Neural cell (in vitro differentiated cells): Measurements from ENCODE around the gene GABRB2. TPM values are rescaled to one million over a fixed set of nuclear protein-coding genes. Genes with fewer than 3 reads are reported as not detected.

Experiments
- H2AFZ ChIP-seq: fragments of 200-600, 300-800 bp; sonication (generic), shearing (Covaris generic); 2 replicates; pipeline ENCODE4 v1.6.0; 2014; ENCODE audit warnings: low read depth, mild to moderate bottlenecking, antibody characterized with exemption, low read length, moderate library complexity
- H3F3A ChIP-seq: fragments of 200-600 bp; shearing (Covaris generic); 2 replicates; pipeline ENCODE4 v1.6.1; 2016; ENCODE audit warnings: mild to moderate bottlenecking, moderate library complexity, mixed read lengths, antibody characterized with exemption, low read length; ENCODE audit not compliant: insufficient read depth, poor library complexity, severe bottlenecking
- H3K27ac ChIP-seq: fragments of 200-600, 300-800 bp; sonication (generic), shearing (Covaris generic); 2 replicates; pipeline ENCODE4 v1.5.1; 2014; ENCODE audit warnings: mild to moderate bottlenecking, low read length, moderate library complexity
- H3K27me3 ChIP-seq: fragments of 300-800, 200-600 bp; sonication (generic), shearing (Covaris generic); 2 replicates; pipeline ENCODE4 v1.6.0; 2014; ENCODE audit warnings: mild to moderate bottlenecking, low read depth, low read length, moderate library complexity; ENCODE audit not compliant: insufficient read depth
- H3K36me3 ChIP-seq: fragments of 300-800, 200-600 bp; sonication (generic), shearing (Covaris generic); 2 replicates; pipeline ENCODE4 v1.5.1; 2014; ENCODE audit warnings: mild to moderate bottlenecking, antibody characterized with exemption, low read length, moderate library complexity; ENCODE audit not compliant: insufficient read depth
- H3K4me2 ChIP-seq: fragments of 300-800, 200-600 bp; sonication (generic), shearing (Covaris generic); 2 replicates; pipeline ENCODE4 v1.6.0; 2014; ENCODE audit warnings: mild to moderate bottlenecking, low read length
- H3K4me3 ChIP-seq: fragments of 300-800, 200-600 bp; sonication (generic), shearing (Covaris generic); 2 replicates; pipeline ENCODE4 v1.5.1; 2014; ENCODE audit warnings: mild to moderate bottlenecking, low read length, moderate library complexity
- H3K79me2 ChIP-seq: fragments of 200-600 bp; shearing (Covaris generic); replicated peaks from 2 replicates; pipeline ENCODE4 v1.6.0; 2014; ENCODE audit warnings: mild to moderate bottlenecking, low read length, moderate library complexity; ENCODE audit not compliant: insufficient read depth
- H3K9ac ChIP-seq: fragments of 300-800, 200-600 bp; sonication (generic), shearing (Covaris generic); 2 replicates; pipeline ENCODE4 v1.6.1; 2016; ENCODE audit warnings: mild to moderate bottlenecking, low read length, mixed read lengths
- H3K9me2 ChIP-seq: fragments of 200-600 bp; shearing (Covaris generic); 2 replicates; pipeline ENCODE4 v1.6.1; 2016; ENCODE audit warnings: mild to moderate bottlenecking, low read length, mixed read lengths; ENCODE audit not compliant: insufficient read depth
- H3K9me3 ChIP-seq: fragments of 200-600, 300-800 bp; sonication (generic), shearing (Covaris generic); 2 replicates; pipeline ENCODE4 v1.6.1; 2016; ENCODE audit warnings: mild to moderate bottlenecking, mixed run types, low read length, moderate library complexity, mixed read lengths
- H4K20me1 ChIP-seq: fragments of 200-600 bp; shearing (Covaris generic); 2 replicates; pipeline ENCODE4 v1.6.1; 2016; ENCODE audit warnings: mild to moderate bottlenecking, mixed run types; ENCODE audit not compliant: insufficient read depth
- EP300 ChIP-seq: fragments of 450-650 bp; conservative IDR thresholded peaks from 2 replicates; pipeline ENCODE4 v1.6.1; 2014; ENCODE audit warnings: antibody characterized with exemption, mild to moderate bottlenecking, moderate library complexity; ENCODE audit not compliant: poor library complexity, severe bottlenecking
- EZH2 ChIP-seq: fragments of 200-600, 300-800 bp; shearing (Covaris generic), sonication (generic); IDR thresholded peaks from 2 replicates; pipeline ENCODE4 v1.6.1; 2014; ENCODE audit warnings: antibody characterized with exemption, low read length, borderline replicate concordance, mild to moderate bottlenecking; ENCODE audit not compliant: insufficient read depth, poor library complexity, severe bottlenecking
- MXI1 ChIP-seq: fragments of 450-650 bp; conservative IDR thresholded peaks from 2 replicates; pipeline ENCODE4 v1.6.1; 2014; ENCODE audit warnings: antibody characterized with exemption, mild to moderate bottlenecking; ENCODE audit not compliant: poor library complexity, severe bottlenecking
- POLR2AphosphoS5 ChIP-seq: IDR thresholded peaks from 2 replicates; pipeline ENCODE4 v1.6.1; 2012
- RAD21 ChIP-seq: fragments of 450-650 bp; conservative IDR thresholded peaks from 2 replicates; pipeline ENCODE4 v1.6.1; 2014; ENCODE audit warnings: antibody characterized with exemption, mild to moderate bottlenecking, moderate library complexity
- REST ChIP-seq: IDR thresholded peaks from 2 replicates; pipeline ENCODE4 v1.6.1; 2012; ENCODE audit warnings: borderline replicate concordance
- SMC3 ChIP-seq: fragments of 450-650 bp; conservative IDR thresholded peaks from 2 replicates; pipeline ENCODE4 v1.6.1; 2014; ENCODE audit warnings: antibody characterized with exemption, mild to moderate bottlenecking, moderate library complexity; ENCODE audit not compliant: poor library complexity
- TAF1 ChIP-seq: IDR thresholded peaks from 2 replicates; pipeline ENCODE4 v1.6.1; 2012; ENCODE audit warnings: low read depth
- polyA plus RNA-seq: library from polyadenylated mRNA; depleted of rRNA; stranded (reverse); fragments of >200 nt; gene quantifications from 2 replicates; pipeline ENCODE4 v1.2.3, GENCODE V29; 2014
- TF ChIP-seq, protein P1 (sequence below): fragments of 450-650 bp; IDR thresholded peaks from 2 replicates; pipeline ENCODE4 v1.5.1; 2014; ENCODE audit warnings: antibody characterized with exemption, mild to moderate bottlenecking, moderate library complexity; ENCODE audit not compliant: poor library complexity, severe bottlenecking

GABRB2 gene
- polyA plus RNA-seq, 1 donor from 2014 or later = 106 TPM

- H3K4me2 ChIP-seq = no peak overlapping the region
- H3F3A ChIP-seq = no peaks in the 10 kb centered on the region
- no peaks in the 10 kb centered on the region for H3K9me3 ChIP-seq
- no peaks in the 10 kb centered on the region for H3K9me2 ChIP-seq
- no peak overlapping the region for H3K9ac ChIP-seq
- H2AFZ ChIP-seq = no peak overlapping the region
- TF ChIP-seq MXI1 = no peak
- TF ChIP-seq, protein P1, sequence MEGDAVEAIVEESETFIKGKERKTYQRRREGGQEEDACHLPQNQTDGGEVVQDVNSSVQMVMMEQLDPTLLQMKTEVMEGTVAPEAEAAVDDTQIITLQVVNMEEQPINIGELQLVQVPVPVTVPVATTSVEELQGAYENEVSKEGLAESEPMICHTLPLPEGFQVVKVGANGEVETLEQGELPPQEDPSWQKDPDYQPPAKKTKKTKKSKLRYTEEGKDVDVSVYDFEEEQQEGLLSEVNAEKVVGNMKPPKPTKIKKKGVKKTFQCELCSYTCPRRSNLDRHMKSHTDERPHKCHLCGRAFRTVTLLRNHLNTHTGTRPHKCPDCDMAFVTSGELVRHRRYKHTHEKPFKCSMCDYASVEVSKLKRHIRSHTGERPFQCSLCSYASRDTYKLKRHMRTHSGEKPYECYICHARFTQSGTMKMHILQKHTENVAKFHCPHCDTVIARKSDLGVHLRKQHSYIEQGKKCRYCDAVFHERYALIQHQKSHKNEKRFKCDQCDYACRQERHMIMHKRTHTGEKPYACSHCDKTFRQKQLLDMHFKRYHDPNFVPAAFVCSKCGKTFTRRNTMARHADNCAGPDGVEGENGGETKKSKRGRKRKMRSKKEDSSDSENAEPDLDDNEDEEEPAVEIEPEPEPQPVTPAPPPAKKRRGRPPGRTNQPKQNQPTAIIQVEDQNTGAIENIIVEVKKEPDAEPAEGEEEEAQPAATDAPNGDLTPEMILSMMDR = no peak
- TF ChIP-seq EP300 = no peak
- no peak for TF ChIP-seq EZH2
- no peak for TF ChIP-seq SMC3
- no peak for TF ChIP-seq POLR2AphosphoS5
- no peak for TF ChIP-seq RAD21
- no peak for TF ChIP-seq REST
- no peak for TF ChIP-seq TAF1
- no peak overlapping the region for H3K27ac ChIP-seq
- no peaks in the 10 kb centered on the region for H3K79me2 ChIP-seq
- H3K4me3 ChIP-seq = no peak overlapping the region
- H3K27me3 ChIP-seq = no peaks in the 10 kb centered on the region
- H4K20me1 ChIP-seq = no peaks in the 10 kb centered on the region
- no peaks in the 10 kb centered on the region for H3K36me3 ChIP-seq
Observed at GRCh38 chr5:161409471-161409870, 137.1 kb downstream of the GABRB2 start.

DNA sequence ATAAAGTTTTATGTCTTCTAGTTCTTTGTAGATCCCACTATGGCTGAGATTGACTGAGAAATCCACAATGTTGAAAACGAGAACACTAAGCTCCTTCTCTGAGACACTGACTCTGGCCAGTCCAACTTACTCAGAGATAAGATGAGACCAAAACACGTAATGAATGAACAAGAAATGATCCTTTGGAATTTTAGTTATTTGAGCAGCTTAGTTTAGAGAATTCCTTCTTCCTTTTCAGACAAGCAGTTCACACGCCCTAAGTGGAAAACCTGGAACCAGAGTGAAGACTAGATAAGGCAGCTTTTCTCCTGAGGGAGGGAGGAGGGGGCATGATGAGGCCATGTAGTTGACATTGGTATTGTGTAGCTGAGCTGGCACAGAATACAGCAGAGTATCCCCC, 139.6 kb downstream of the GABRB2 start:
- Histone ChIP-seq H4K20me1 (no peaks in the 10 kb centered on the region), H3K36me3 (no peaks in the 10 kb centered on the region), H3F3A (no peaks in the 10 kb centered on the region), H3K9me2 (no peaks in the 10 kb centered on the region), H3K79me2 (no peaks in the 10 kb centered on the region), H3K27ac (no peak overlapping the region), H3K9ac (no peak overlapping the region), H3K27me3 (no peaks in the 10 kb centered on the region), H2AFZ (no peak overlapping the region), H3K9me3 (no peaks in the 10 kb centered on the region), H3K4me2 (no peak overlapping the region), H3K4me3 (no peak overlapping the region)
- TF ChIP-seq POLR2AphosphoS5 (no peak), SMC3 (no peak), REST (no peak), EP300 (no peak), TAF1 (no peak), EZH2 (no peak), RAD21 (no peak), MXI1 (no peak)
- TF ChIP-seq, protein P1 = no peak
